G401 (cell line): ENCODE measurements around the gene RSU1. TPM values are rescaled to one million over a fixed set of nuclear protein-coding genes. Genes with fewer than 3 reads are reported as not detected.

Source experiments
- DNase-seq: peaks from one replicate; pipeline ENCODE4 v3.0.0-alpha.2; 2015; ENCODE audit warnings: low spot score
- in situ Hi-C: cut with HindIII; loops from 2 replicates; pipeline ENCODE4 v1.10.0; 2016; ENCODE audit warnings: low sequenced_read_pairs, mixed read lengths
- total RNA-seq: library from RNA; depleted of rRNA; stranded (reverse); fragments of >200 nt; shearing (Covaris generic); gene quantifications from 2 replicates; pipeline ENCODE4 v1.2.3, GENCODE V29; 2014

RSU1 gene
- total RNA-seq, 1 experiment from 2014 or later: 26.7 TPM

- in situ Hi-C loops: no loop called here
- no peak for DNase-seq
Observed at GRCh38 chr10:16585103-16585502, 232.1 kb downstream of the RSU1 start.

GRCh38 chr10:16583382-16583781, 233.8 kb downstream of the RSU1 start:
- in situ Hi-C loops: no loop called here

GRCh38 chr10:16581202-16581601, 236.0 kb downstream of the RSU1 start:
- in situ Hi-C loops: no loop called here
- no peak for DNase-seq

More at GRCh38 chr10:16583382-16583781, 233.8 kb downstream of the RSU1 start:
- DNase-seq: peak; percentile 20

- no peak for DNase-seq
- in situ Hi-C loops: no loop called here
Observed at GRCh38 chr10:16570731-16571130, 246.5 kb downstream of the RSU1 start.

GRCh38 chr10:16566202-16566805, 250.9 kb downstream of the RSU1 start:
- DNase-seq: no peak
- in situ Hi-C loops: no loop called here

- in situ Hi-C loops: no loop called here
- no peak for DNase-seq
Observed at GRCh38 chr10:16565604-16566003, 251.6 kb downstream of the RSU1 start.

- no peak for DNase-seq
- in situ Hi-C loops: no loop called here
Observed at GRCh38 chr10:16562891-16563290, 254.3 kb downstream of the RSU1 start.

GRCh38 chr10:16559236-16559773, 257.9 kb downstream of the RSU1 start:
- no peak for DNase-seq

GRCh38 chr10:16547973-16548372, 269.3 kb downstream of the RSU1 start:
- DNase-seq: no peak
- in situ Hi-C loops: no loop called here

More at GRCh38 chr10:16559236-16559773, 257.9 kb downstream of the RSU1 start:
- in situ Hi-C loops: no loop called here

- peak; percentile 79 for DNase-seq
- in situ Hi-C loops: no loop called here
Observed at GRCh38 chr10:16545116-16545736, 272.0 kb downstream of the RSU1 start.

GRCh38 chr10:16544591-16544990, 272.6 kb downstream of the RSU1 start:
- DNase-seq: no peak
- in situ Hi-C loops: no loop called here

- in situ Hi-C loops: no loop called here
- no peak for DNase-seq
Observed at GRCh38 chr10:16544099-16544498, 273.1 kb downstream of the RSU1 start.
